DMS53 (cell line): ENCODE results near the gene FPR1.
"Not testable (repeated sequence)": the region's sequence is repeated elsewhere in the genome, so short reads cannot be mapped to it uniquely, and the experiment has no call there.

Experiments
- DNase-seq: peaks from one replicate; lab custom pipeline; 2025; lab: John Stamatoyannopoulos, UW

The FPR1 gene

GRCh38 chr19:51779181-51779580, 27.5 kb upstream of the FPR1 start:
- no peak for DNase-seq

DNA sequence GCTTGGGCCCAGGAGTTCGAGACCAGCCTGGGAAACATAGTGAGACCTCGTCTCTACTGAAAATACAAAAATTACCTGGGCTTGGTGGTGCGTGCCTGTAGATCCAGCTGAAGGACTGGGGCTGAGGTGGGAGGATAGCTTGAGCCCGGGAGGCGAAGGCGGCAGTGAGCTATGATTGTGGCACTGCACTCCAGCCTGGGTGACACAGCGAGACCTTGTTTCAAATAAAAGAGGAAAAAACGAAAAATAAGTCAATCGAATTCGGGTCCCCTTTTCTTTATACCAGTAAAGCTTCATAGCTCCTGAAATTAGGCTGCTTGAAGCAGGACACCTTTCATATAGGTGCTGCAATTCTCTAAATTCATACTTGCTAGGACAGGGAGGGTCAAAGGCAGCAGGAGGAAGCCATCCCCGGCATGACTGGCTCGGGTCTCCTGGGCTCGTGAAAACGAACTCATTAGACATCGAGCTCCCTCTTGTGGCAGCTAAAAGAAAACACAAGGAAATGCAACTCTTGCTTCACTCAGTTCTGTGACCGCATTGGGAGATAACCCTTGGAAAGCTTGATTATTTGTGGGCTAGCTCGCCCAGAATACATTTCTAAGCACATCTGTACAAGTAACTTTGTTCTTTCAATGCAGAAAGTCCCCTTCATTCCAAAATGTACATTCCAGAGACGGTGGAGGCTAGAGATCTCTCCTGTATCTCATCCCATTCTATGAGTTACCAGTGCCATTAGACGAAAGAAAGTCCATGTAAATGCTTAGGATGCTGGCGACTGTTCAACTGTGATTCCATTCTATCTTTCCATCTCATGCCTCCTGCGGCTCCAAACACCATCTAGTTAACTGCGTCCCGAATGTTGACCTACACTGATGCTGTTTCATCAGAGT, 26.1 kb upstream of the FPR1 start:
- peak; percentile 78 for DNase-seq

GRCh38 chr19:51776561-51776960, 24.9 kb upstream of the FPR1 start:
- DNase-seq = not testable (repeated sequence)

DNA sequence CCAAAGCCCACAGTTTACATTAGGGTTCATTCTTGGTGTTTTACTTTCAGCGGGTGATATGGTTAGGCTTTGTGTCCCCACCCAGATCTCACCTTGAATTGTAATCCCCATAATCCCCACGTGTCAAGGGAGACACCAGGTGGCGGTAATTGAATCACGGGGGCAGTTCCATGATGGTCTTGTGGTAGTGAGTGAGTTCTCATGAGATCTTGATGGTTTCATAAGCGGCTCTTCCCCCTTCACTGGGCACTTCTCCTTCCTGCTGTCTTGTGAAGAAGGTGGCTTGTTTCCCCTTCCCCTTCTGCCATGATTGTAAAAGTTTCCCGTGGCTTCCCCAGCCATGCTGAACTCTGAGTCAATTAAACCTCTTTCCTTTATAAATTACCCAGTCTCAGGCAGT, 21.3 kb upstream of the FPR1 start:
- no peak for DNase-seq

DNA sequence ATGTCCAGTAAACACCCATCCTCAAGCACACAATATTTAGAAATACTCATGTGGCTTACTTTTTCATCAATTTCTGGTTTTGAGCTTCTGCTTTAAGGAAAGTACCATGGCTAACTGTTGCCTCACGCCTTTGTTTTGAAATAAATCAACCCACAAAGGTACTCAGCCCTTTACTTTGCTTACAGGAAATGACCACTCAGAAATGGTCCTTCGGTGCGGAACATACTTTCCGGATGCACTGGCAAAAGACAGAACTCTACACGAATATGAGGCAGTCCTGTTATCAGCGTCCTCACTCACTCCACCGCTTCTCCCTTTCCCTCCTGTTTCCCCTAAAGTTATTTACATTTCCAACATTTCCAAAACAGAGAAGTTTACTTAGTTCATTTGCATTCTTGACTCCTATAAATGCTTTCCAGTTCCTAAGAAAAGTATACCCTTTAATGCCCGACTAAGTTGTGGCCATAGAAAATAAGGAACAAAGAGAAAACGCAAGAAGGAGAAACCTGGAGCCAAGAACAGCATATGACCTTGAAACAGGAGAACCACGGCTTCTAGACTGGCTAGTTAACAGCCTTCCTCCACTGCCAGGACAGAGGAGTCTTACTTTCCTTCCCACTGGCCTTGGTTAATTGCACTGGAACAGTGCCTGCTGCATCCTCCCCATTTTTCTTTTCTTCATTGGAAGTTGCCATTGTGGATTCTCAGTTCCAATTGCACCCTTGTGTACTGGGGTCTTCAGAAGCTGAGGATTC, 19.9 kb upstream of the FPR1 start:
- no peak for DNase-seq

DNA sequence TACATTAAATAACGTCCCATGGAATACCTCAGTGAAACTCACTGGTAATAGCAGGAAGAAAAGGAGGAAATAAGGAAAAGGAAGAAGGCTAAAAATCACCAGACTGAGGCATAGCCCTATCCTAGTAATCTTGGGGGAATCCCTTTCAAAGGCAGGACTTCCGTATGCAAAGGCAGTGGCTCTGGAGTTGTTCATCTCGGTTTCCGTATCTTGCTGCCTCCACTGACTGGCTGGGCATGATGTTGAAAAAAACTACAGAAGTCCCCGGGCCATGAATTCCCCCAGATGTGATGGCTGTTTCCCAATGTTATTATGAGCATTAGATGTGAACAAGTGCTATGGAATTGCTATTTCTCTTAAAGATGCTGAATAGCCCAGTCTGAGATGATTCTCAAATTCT, 14.8 kb upstream of the FPR1 start:
- no peak for DNase-seq

GRCh38 chr19:51765086-51765485, 13.4 kb upstream of the FPR1 start:
- no peak for DNase-seq

DNA sequence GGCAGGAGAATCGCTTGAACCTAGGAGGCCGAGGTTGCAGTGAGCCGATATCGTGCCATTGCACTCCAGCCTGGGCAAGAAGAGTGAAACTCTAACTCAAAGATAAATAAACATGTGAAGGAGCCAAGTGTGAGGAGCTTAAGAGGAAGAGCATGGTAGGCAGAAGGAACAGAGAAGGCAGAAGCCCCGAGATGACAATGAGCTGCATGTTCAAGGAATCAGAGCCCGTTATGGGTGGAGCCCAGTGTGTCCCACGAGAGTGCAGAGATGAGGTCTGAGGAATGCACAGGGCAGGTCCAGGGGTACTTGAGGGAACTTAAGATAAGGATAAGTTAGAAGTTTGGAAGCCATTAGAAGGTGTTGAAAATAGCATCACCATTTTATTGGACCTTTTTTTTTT, 10.0 kb upstream of the FPR1 start:
- no peak for DNase-seq

DNA sequence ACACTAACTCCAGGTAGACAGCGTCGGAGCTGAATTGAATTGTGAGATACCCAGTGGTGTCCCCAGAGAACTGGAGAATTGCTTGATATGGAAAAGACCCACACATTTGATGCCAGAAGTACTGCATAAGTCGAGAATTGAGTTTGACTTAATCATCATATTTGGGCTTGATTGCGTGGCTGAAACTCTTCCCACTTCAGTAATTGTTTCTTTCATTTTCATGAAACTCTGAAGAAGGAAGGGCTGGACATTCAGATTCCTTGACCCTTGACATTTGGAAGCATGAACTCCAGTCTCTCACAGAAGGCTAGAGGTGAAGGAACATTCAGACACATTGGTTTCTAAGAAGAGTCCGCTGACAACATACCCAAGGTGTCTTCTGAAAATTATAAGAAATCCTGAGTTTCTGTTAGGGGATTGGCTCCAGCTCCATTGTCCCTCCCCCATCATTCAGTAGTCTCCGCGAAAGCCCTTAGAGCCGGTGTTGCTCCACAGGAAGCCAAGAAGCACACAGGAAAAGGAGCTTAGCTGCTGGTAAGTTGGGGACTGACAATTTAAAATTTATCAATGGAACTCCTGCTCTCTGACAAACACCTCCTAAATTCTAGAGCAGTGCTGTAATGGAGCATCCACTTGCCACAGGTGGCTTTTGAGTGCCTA, 9.1 kb upstream of the FPR1 start, which contains the start of gene FPR2:
FPR2 (plus strand) TSS at position 484 of the 660 bp plus-strand sequence. CDS start 7,479 bp downstream, outside the sequence.
- DNase-seq = no peak

DNA sequence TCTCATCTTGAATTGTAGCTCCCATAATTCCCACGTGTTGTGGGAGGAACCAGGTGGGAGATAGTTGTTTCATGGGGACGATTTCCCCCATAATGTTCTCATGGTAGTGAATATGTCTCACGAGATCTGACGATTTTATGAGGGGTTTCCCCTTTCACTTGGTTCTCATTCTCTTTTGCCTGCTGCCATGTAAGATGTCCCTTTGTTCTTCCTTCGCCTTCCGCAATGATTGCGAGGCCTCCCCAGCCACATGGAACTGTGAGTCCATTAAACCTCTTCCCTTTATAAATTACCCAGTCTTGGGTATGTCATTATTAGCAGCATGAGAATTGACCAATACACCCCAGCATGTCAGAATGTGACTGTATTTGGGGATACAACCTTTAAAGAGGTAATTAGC, 3.9 kb upstream of the FPR1 start:
- DNase-seq = no peak

- no peak for DNase-seq
Observed at GRCh38 chr19:51754770-51755169, 3.1 kb upstream of the FPR1 start.

DNA sequence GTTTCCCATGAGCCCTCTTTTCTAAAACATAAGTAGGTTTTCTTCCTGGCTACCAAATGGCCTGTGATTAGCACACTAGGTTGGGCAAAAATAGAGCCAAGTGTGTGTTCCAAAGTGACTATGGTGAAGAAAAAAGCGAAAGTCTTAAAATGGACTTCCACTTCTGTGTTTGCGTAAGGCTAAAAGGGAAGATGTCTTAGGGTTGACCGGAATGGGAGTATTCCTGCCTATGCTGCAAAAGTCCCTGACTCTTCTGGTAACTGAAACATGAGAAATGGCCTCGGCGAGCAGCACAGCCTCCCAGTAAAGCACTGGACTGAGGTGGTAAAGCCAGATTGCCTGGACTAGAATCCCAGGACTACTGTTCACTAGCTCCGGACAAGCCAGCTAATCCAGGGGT, 2.4 kb upstream of the FPR1 start:
- DNase-seq = no peak

- no peak for DNase-seq
Observed at GRCh38 chr19:51750400-51751094, 1.1 kb downstream of the FPR1 start.

GRCh38 chr19:51749979-51750378, 1.7 kb downstream of the FPR1 start:
- DNase-seq = no peak

DNA sequence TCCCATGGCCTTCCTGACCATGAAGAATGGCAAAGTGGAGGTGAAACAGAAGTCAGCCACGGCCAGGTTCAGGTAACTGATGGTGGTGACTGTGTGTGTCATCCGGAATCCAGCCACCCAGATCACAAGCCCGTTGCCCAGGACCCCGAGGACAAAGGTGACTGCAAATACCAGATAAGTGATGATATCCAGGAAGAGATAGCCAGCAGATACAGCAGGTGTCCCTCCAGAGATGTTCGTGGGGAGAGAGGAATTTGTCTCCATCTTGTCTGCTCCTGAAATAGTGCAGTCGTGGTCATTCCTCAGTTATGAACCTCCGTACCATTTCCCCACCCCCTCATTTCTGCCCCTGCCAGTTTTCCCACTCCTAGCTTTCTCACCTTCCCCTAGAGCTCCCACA, 4.9 kb downstream of the FPR1 start:
- no peak for DNase-seq

GRCh38 chr19:51743405-51743804, 8.3 kb downstream of the FPR1 start:
- DNase-seq = no peak

GRCh38 chr19:51742789-51743188, 8.9 kb downstream of the FPR1 start:
- DNase-seq = no peak

DNA sequence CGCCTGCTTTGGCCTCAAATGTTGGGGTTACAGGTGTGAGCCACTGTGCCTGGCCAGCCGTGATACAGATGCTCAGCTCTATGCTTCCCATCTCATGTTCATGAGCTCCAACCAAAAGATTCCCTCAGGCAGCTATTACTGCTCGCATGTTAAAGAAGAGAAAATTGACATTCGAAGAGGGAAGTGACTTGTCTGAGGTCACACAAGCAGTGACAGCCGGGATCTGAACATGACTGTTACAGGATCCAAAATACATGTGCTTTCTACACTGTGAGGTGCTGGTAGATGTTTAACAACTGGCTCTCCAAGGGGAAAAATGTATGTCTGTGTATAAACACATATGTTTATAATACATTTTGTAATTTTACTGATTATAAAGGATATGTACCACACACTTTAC, 11.3 kb downstream of the FPR1 start:
- no peak for DNase-seq

GRCh38 chr19:51739466-51740213, 12.0 kb downstream of the FPR1 start:
- DNase-seq = no peak

- not testable (repeated sequence) for DNase-seq
Observed at GRCh38 chr19:51738523-51738922, 13.2 kb downstream of the FPR1 start.

- no peak for DNase-seq
Observed at GRCh38 chr19:51737924-51738323, 13.8 kb downstream of the FPR1 start.
